ENCODE data around the gene WDFY4. TPM values are rescaled to one million over a fixed set of nuclear protein-coding genes. Genes with fewer than 3 reads are reported as not detected.

The WDFY4 gene
- total RNA-seq, 1 experiment from 2014 or later, result 0.22 TPM

- intact Hi-C loops (cut with micrococcal nuclease), result no loop called here
- ChIA-PET POLR2A (no interaction called here), CTCF (no interaction called here), RAD21 (ENCODE audit: low non-redundant PET in 1 of 2, low total read pairs in 2 of 2, uncharacterized antibody in 2 of 2, unreplicated experiment in 2 of 2) (no interaction called here)
- no peak overlapping the region for H3K4me3 ChIP-seq (replicated peaks in 1 of 2; ENCODE audit: low read depth in 1 of 2, low read length in 2 of 2)
- no TSS peak for BruUV-seq (replicated peaks)
- no peak overlapping the region for H3K4me2 ChIP-seq (ENCODE audit: low read length)
- DNase-seq (ENCODE audit: low read depth, low spot score) (no peak), ATAC-seq (no peak)
- H3K27ac ChIP-seq (ENCODE audit: low read depth, low read length), result no peak overlapping the region
- TF ChIP-seq TCF7L2 (IDR thresholded peaks at IDR 0.05; ENCODE audit: borderline replicate concordance, extremely low read depth, insufficient read depth, insufficient read length) (no peak), CEBPB (IDR thresholded peaks at IDR 0.05; ENCODE audit: low read depth) (no peak), EZH2phosphoT487 (IDR thresholded peaks at IDR 0.05; ENCODE audit: borderline replicate concordance) (no peak), POLR2AphosphoS5 (IDR thresholded peaks at IDR 0.05; ENCODE audit: low read depth, low read length) (no peak), YY1 (IDR thresholded peaks at IDR 0.05; ENCODE audit: extremely low read depth, insufficient replicate concordance, low read depth, low read length) (no peak), SIN3A (IDR thresholded peaks at IDR 0.05; ENCODE audit: low read depth) (no peak)
- H3K9ac ChIP-seq (ENCODE audit: low read length), result no peak overlapping the region
- peaks cover 4% of the 10 kb centered on the region; the same call in 1 of the 2 replicates for H3K27me3 ChIP-seq (ENCODE audit: insufficient read depth, low read length)
- no peaks in the 10 kb centered on the region for H3K9me2 ChIP-seq (ENCODE audit: insufficient read depth)
- H2AFZ ChIP-seq (ENCODE audit: low read depth, low read length, poor library complexity, severe bottlenecking), result no peak overlapping the region
- no peaks in the 10 kb centered on the region for H4K20me1 ChIP-seq (ENCODE audit: insufficient read depth)
- H3K79me2 ChIP-seq (ENCODE audit: insufficient read depth, low read length), result no peaks in the 10 kb centered on the region
- no peaks in the 10 kb centered on the region for H3K4me1 ChIP-seq (ENCODE audit: control insufficient read depth in 1 of 2, insufficient read depth in 2 of 2, low read length in 2 of 2)
- no peaks in the 10 kb centered on the region for H3K9me3 ChIP-seq (ENCODE audit: control insufficient read depth in 1 of 2, insufficient read depth in 1 of 2, low read depth in 1 of 2, low read length in 2 of 2)
- no peaks in the 10 kb centered on the region for H3K36me3 ChIP-seq (ENCODE audit: control insufficient read depth in 1 of 2, insufficient read depth in 2 of 2, low read length in 2 of 2)
Measured at GRCh38 chr10:48670978-48671913, 13.4 kb upstream of the WDFY4 start.

DNA sequence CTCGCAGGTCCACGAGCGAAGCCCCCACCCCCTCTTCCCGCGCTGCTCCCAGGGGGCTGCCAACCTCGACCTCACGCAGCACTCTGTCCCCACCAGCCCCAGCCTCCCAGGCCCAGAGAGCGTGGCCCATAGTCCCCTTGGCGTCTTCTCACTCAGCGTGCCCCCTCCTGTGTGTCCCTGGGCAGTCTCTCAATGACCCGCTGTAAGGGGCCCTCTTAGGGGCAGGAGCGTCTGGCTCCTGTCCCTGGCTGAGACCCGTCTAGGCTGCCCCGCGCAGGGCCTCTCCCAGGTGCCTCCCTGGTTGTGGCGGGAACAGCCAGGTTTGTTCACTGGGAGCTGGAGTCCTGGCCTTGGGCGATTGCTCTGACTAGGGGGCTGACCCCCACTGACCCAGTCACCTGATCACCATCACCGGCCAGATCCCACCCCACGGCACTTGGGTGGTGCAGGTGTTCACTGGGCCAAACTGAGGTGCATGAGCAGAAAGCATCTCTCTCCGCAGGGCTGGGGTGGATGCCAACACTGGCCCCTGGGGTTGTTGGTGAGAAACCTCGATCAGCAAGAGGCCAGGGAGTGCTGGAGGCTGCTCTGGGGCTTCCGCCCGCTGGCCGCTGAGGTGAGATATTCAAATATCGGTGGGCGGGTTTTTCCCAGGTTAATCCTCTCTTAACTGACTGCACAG lies 12.6 kb upstream of the WDFY4 start:
- intact Hi-C loops (cut with micrococcal nuclease), result no loop called here
- H3K9me3 ChIP-seq (ENCODE audit: control insufficient read depth in 1 of 2, insufficient read depth in 1 of 2, low read depth in 1 of 2, low read length in 2 of 2), result no peaks in the 10 kb centered on the region
- H3K27me3 ChIP-seq (ENCODE audit: insufficient read depth, low read length), result peaks cover 4% of the 10 kb centered on the region; the same call in 1 of the 2 replicates
- POLR2A ChIA-PET, result no interaction called here
- H3K9me2 ChIP-seq (ENCODE audit: insufficient read depth), result no peaks in the 10 kb centered on the region
- no TSS peak for BruUV-seq (replicated peaks)
- CTCF ChIA-PET, result no interaction called here
- H3K36me3 ChIP-seq (ENCODE audit: control insufficient read depth in 1 of 2, insufficient read depth in 2 of 2, low read length in 2 of 2), result no peaks in the 10 kb centered on the region
- no peaks in the 10 kb centered on the region for H4K20me1 ChIP-seq (ENCODE audit: insufficient read depth)
- H3K4me3 ChIP-seq (replicated peaks in 1 of 2; ENCODE audit: low read depth in 1 of 2, low read length in 2 of 2), result no peak overlapping the region
- no peak overlapping the region for H3K9ac ChIP-seq (ENCODE audit: low read length)
- DNase-seq (ENCODE audit: low read depth, low spot score) (no peak), ATAC-seq (no peak)
- RAD21 ChIA-PET (ENCODE audit: low non-redundant PET in 1 of 2, low total read pairs in 2 of 2, uncharacterized antibody in 2 of 2, unreplicated experiment in 2 of 2), result no interaction called here
- H2AFZ ChIP-seq (ENCODE audit: low read depth, low read length, poor library complexity, severe bottlenecking), result no peak overlapping the region
- H3K79me2 ChIP-seq (ENCODE audit: insufficient read depth, low read length), result no peaks in the 10 kb centered on the region
- no peak overlapping the region for H3K4me2 ChIP-seq (ENCODE audit: low read length)
- TF ChIP-seq, protein P1, sequence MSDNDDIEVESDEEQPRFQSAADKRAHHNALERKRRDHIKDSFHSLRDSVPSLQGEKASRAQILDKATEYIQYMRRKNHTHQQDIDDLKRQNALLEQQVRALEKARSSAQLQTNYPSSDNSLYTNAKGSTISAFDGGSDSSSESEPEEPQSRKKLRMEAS (IDR thresholded peaks at IDR 0.05), result no peak
- TF ChIP-seq, protein P2, sequence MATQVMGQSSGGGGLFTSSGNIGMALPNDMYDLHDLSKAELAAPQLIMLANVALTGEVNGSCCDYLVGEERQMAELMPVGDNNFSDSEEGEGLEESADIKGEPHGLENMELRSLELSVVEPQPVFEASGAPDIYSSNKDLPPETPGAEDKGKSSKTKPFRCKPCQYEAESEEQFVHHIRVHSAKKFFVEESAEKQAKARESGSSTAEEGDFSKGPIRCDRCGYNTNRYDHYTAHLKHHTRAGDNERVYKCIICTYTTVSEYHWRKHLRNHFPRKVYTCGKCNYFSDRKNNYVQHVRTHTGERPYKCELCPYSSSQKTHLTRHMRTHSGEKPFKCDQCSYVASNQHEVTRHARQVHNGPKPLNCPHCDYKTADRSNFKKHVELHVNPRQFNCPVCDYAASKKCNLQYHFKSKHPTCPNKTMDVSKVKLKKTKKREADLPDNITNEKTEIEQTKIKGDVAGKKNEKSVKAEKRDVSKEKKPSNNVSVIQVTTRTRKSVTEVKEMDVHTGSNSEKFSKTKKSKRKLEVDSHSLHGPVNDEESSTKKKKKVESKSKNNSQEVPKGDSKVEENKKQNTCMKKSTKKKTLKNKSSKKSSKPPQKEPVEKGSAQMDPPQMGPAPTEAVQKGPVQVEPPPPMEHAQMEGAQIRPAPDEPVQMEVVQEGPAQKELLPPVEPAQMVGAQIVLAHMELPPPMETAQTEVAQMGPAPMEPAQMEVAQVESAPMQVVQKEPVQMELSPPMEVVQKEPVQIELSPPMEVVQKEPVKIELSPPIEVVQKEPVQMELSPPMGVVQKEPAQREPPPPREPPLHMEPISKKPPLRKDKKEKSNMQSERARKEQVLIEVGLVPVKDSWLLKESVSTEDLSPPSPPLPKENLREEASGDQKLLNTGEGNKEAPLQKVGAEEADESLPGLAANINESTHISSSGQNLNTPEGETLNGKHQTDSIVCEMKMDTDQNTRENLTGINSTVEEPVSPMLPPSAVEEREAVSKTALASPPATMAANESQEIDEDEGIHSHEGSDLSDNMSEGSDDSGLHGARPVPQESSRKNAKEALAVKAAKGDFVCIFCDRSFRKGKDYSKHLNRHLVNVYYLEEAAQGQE (IDR thresholded peaks at IDR 0.05; ENCODE audit: low read depth), result no peak
- TF ChIP-seq CEBPB (IDR thresholded peaks at IDR 0.05; ENCODE audit: low read depth) (no peak), ZBTB33 (IDR thresholded peaks at IDR 0.05; ENCODE audit: extremely low read depth, insufficient replicate concordance, low read length) (no peak)
- no peaks in the 10 kb centered on the region for H3K4me1 ChIP-seq (ENCODE audit: control insufficient read depth in 1 of 2, insufficient read depth in 2 of 2, low read length in 2 of 2)
- H3K27ac ChIP-seq (ENCODE audit: low read depth, low read length), result no peak overlapping the region
